Hematopoietic multipotent progenitor cell treated with erythropoietin and hydrocortisone succinate and interleukin-3 and kit ligand, for 17 days (in vitro differentiated cells): ENCODE measurements around the gene TRIP6.
"Not testable (repeated sequence)": the region's sequence is repeated elsewhere in the genome, so short reads cannot be mapped to it uniquely, and the experiment has no call there.

Experiments used
- DNase-seq: peaks from one replicate; pipeline ENCODE4 v3.0.0-alpha.2; 2015; ENCODE audit warnings: low spot score

TRIP6 gene

GRCh38 chr7:100890653-100891567 lies 23.7 kb downstream of the TRIP6 start:
- DNase-seq = peak; percentile 25

GRCh38 chr7:100891568-100892247 lies 24.5 kb downstream of the TRIP6 start:
- DNase-seq = peak; percentile 28

- no peak for DNase-seq
Measured at GRCh38 chr7:100892364-100893317, 25.5 kb downstream of the TRIP6 start.

- DNase-seq = no peak
Measured at GRCh38 chr7:100893318-100893895, 26.2 kb downstream of the TRIP6 start.

GRCh38 chr7:100893910-100894721 lies 26.9 kb downstream of the TRIP6 start:
- peak; percentile 88 for DNase-seq

- peak; percentile 79 for DNase-seq
Measured at GRCh38 chr7:100894860-100895700, 27.9 kb downstream of the TRIP6 start.

- DNase-seq = no peak
Measured at GRCh38 chr7:100895701-100895955, 28.4 kb downstream of the TRIP6 start, which contains the start of gene ACHE. TSS of gene ACHE (minus strand) at chr7:100895888. CDS start at chr7:100894232, 1,656 bp downstream.

GRCh38 chr7:100895956-100896731 lies 29.0 kb downstream of the TRIP6 start:
- DNase-seq = peak; percentile 71

- peak; percentile 78 for DNase-seq
Measured at GRCh38 chr7:100896732-100897608, 29.8 kb downstream of the TRIP6 start.

- peak; percentile 35 for DNase-seq
Measured at GRCh38 chr7:100897772-100898454, 30.7 kb downstream of the TRIP6 start.

- no peak for DNase-seq
Measured at GRCh38 chr7:100899432-100899831, 32.2 kb downstream of the TRIP6 start.

GRCh38 chr7:100900978-100901377 lies 33.8 kb downstream of the TRIP6 start:
- no peak for DNase-seq

GRCh38 chr7:100901921-100902332 lies 34.7 kb downstream of the TRIP6 start:
- DNase-seq = no peak

GRCh38 chr7:100902638-100903037 lies 35.5 kb downstream of the TRIP6 start:
- DNase-seq = no peak

GRCh38 chr7:100908512-100908911 lies 41.3 kb downstream of the TRIP6 start:
- DNase-seq = no peak

- DNase-seq = not testable (repeated sequence)
Measured at GRCh38 chr7:100910443-100910842, 43.3 kb downstream of the TRIP6 start.

GRCh38 chr7:100911484-100911883 lies 44.3 kb downstream of the TRIP6 start:
- DNase-seq = no peak
